ENCODE data around the gene TMEM203.

The TMEM203 gene

DNA sequence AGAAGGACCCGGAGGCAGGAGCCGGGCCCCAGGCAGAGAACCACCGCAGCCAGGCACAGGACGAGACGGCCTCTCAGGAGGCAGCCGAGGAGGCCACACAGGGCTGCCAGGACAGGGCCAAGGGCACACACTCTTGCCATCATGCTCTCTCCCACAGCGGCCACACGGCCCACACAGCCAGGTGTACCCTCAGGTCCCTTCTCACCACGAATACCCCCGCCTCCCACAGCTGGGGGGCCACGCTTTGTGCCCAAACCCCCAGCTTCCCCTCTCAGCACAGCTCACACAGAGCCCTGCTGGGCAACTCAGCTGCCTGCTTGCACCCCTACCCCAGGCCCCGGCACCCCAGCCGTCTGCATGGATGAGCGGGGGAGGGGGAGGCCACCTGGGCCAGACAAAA lies 11.7 kb downstream of the TMEM203 start:
- DNase-seq (ENCODE audit: low read depth), result no peak

- no peak for DNase-seq (ENCODE audit: low read depth)
Observed at GRCh38 chr9:137192859-137193258, 12.6 kb downstream of the TMEM203 start.

DNA sequence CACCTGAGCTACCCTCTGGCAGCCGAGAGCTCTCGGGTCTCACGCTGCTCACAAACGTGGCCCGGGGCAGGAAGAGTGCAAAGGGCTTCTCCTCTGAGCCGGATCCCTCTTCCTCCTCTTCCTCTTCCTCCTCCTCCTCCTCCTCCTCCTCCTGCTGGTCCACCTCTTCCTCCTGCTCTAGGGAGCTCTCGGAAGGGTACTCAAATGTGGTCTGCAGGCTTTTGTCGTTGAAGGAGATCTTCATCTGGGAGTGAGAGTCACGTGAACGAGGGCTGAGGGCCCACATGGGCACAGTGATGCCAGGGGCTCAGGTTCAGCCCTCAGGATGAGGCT lies 13.0 kb downstream of the TMEM203 start:
- no peak for DNase-seq (ENCODE audit: low read depth)

GRCh38 chr9:137191691-137192447 lies 13.6 kb downstream of the TMEM203 start:
- no peak for DNase-seq (ENCODE audit: low read depth)

GRCh38 chr9:137191245-137191644 lies 14.2 kb downstream of the TMEM203 start:
- DNase-seq (ENCODE audit: low read depth), result no peak

DNA sequence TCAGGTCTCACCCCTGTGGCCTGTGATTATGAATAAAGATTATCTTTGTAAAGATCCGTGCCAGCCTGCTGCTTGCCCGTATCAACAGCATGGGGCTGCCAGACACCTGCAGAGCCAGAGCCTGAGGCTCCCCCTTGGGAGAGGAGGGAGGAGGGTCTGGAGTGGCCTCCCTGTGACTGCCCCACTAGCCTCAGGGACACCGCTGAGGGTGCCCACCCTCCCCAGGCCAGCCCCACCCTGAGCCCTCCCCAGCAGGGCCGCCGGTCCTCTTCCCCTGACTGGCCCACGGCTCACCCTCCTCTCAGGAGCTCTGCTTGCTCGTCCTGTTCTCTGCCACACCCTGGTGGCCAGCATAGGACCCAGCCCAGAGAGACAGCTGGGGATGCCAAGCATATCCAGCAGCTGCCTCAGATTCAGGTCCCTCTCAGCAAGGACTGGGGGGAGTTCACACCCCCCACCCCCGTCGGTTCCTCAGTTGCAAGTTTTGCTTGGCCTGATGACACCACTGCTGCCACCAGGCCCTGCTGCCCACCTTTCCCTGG lies 15.1 kb downstream of the TMEM203 start:
- DNase-seq (ENCODE audit: low read depth), result no peak

GRCh38 chr9:137189297-137190295 lies 15.9 kb downstream of the TMEM203 start:
- no peak for DNase-seq (ENCODE audit: low read depth)

DNA sequence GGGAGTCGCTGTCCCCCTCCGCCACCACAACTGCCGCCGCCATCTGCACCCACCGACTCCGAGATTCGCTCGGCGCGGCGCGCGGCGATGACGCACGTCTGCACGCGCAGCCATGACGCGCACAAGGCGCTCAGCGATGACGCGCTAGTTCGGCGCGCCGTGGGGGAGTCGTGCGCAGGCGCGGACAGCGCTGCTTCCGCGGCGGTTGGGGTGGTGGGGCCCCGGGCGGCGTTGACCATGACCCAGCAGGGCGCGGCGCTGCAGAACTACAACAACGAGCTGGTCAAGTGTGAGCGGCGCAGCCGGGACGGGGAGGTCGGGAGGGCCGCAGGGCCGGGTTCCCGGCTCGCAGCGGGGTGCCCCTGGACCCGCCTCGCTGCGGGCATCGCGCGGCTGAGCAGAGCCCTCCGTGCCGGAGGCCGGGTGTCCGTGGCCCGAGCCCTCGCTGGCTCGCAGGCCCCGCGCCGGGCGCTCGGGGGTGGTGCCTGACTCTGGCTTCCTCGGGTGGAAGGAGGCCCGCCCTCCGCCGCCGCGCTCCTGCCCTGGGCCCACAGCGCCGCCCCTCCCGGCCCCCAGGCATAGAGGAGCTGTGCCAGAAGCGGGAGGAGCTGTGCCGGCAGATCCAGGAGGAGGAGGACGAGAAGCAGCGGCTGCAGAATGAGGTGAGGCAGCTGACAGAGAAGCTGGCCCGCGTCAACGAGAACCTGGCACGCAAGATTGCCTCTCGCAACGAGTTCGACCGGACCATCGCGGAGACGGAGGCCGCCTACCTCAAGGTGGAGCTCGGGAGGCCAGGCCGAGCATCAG lies 16.8 kb downstream of the TMEM203 start, which contains the start of the genes ANAPC2 and SSNA1:
Gene ANAPC2, minus strand, starts transcription at position 71 of the 807 bp plus-strand sequence. Its CDS starts 28 bp downstream, at position 43.
Gene SSNA1, plus strand, starts transcription at position 187 of the 807 bp plus-strand sequence. Its CDS starts 51 bp downstream, at position 238.
- DNase-seq (ENCODE audit: low read depth), result peak; percentile 52

DNA sequence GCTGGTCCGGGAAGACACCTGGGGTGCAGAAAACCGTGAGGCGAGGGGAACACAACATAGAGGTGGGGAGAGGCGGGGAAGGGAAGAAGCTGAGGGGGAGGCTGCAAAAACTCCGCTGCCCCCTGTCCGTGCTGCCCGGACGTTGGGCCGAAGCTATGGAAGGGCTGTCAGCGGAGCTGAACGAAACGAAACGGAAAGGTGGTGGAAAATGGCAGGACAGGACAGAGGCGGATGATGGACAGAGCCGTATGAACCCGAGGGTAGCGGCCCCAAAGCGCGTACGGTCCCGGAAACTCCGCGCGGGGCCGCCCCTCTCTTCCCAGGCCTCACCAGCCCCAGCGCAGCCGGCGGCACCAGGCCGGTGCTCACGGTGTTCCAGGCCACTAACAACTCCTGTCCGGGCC lies 17.4 kb downstream of the TMEM203 start:
- DNase-seq (ENCODE audit: low read depth), result no peak

- DNase-seq (ENCODE audit: low read depth), result no peak
Observed at GRCh38 chr9:137187386-137187785, 18.1 kb downstream of the TMEM203 start.

DNA sequence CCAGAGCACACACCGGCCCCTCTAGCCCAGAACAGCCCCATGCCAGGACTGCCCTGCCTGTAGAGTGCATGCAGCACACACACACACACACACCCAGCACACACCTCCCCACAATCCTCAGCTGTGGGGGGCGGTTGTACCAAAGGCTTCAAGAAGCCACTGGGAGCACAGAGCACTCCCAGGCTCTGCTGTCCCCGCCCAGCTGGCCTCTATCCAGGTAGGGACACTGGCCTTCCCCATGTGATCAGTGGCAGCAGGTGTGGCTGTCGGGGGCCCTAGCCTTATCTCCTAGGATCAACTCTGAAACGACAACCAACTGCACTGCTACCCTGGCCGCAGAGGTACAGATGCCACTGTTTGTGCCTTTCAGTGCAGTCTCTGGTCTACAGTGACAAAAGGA lies 19.1 kb downstream of the TMEM203 start:
- DNase-seq (ENCODE audit: low read depth), result no peak

DNA sequence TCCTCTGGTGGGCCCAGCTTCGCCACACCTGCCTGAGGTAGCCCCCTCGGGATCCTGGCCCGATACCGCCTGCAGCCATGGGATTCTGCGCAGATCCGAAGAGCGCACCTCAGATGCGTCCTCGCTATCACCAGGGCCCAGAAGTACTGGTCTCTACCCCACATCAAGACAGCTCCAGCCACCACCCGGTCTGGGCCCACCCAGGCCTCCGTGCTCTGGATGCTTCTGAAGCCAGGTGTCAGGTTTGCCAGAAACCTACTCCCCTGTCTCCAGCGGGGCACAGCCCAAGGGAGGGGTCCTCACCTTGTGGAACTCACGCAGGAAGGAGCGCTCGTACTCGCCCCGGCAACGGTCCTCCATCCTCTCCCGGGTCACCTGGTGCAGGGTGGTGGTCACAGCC lies 19.5 kb downstream of the TMEM203 start:
- DNase-seq (ENCODE audit: low read depth), result no peak

- DNase-seq (ENCODE audit: low read depth), result no peak
Observed at GRCh38 chr9:137184881-137185660, 20.4 kb downstream of the TMEM203 start.

- DNase-seq (ENCODE audit: low read depth), result no peak
Observed at GRCh38 chr9:137183980-137184595, 21.4 kb downstream of the TMEM203 start.

GRCh38 chr9:137182836-137183235 lies 22.6 kb downstream of the TMEM203 start:
- DNase-seq (ENCODE audit: low read depth), result no peak

GRCh38 chr9:137181680-137182079 lies 23.8 kb downstream of the TMEM203 start:
- no peak for DNase-seq (ENCODE audit: low read depth)

GRCh38 chr9:137180491-137180890 lies 25.0 kb downstream of the TMEM203 start:
- DNase-seq (ENCODE audit: low read depth), result no peak

GRCh38 chr9:137179761-137180160 lies 25.7 kb downstream of the TMEM203 start:
- DNase-seq (ENCODE audit: low read depth), result no peak

DNA sequence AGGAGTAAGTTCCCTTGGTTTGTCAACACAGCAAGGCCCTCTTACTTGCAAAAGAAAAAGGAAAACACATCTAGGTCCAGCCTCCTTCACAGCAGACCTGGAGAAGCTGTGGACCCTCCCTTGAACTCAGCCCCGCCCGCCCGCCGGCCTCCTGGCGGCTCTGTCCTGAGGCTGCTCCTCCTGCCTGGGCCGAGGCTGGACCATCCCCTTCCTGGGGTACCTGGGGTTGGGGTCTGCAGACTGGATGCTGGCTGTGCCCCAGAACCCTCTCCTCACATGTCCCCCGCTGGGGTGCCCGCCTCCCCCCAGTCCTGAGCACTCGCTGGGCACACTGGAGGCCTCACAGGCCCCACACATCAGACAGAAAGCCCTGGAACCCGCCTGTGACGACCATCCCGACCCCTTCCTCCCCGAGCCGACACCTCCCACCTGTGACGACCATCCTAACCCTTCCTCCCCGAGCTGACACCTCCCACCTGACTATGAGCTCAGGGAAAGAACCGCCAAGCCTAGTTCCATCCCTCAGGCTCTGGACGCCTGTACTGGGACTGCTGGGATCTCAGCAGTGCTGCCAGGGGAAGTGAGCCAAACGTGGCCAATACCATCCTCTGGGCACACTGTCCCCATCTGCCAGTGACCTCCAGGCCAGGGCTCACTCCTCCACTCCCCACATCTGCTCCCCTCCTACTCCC lies 26.4 kb downstream of the TMEM203 start:
- no peak for DNase-seq (ENCODE audit: low read depth)

Data from GM04503 (cell line).